Camera-type eye (tissue), 1 donor: ENCODE data around the gene PGRMC1. TPM values are rescaled to one million over a fixed set of nuclear protein-coding genes. Genes with fewer than 3 reads are reported as not detected.

ENCODE experiments used
- total RNA-seq: library from RNA; depleted of rRNA; stranded (reverse); fragments of >200 nt; gene quantifications from one replicate; pipeline ENCODE4 v1.2.3, GENCODE V29; 2014

The PGRMC1 gene
- 162 TPM for total RNA-seq

DNA sequence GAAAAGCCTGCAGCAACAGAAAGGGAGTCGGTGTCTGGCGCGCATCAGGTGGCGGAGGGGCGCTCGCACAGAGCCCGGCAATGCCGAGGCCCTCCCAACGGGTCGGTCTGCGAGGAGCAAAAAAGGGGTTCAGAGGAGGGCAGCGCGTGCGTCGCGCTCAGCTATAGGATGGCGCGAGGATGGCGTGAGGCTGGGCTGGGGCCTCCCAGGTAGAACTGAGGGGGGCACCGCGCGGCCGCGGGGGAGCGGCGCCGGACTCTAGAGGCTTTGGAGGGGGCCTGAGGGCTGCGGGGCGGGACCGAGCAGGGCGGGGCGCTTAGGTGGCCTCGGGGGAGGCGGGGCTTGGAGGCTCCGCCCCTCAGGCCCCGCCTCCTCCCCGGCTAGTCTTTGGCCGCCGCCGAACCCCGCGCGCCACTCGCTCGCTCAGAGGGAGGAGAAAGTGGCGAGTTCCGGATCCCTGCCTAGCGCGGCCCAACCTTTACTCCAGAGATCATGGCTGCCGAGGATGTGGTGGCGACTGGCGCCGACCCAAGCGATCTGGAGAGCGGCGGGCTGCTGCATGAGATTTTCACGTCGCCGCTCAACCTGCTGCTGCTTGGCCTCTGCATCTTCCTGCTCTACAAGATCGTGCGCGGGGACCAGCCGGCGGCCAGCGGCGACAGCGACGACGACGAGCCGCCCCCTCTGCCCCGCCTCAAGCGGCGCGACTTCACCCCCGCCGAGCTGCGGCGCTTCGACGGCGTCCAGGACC lies at the start of gene PGRMC1:
TSS of gene PGRMC1 (plus strand) at position 414 of the 751 bp plus-strand sequence. CDS start at position 493, 79 bp downstream.

Other genes with a start within 250 kb of the PGRMC1 start
- not detected for gene CT47C1, start 163.3 kb upstream of the PGRMC1 start, total RNA-seq
- 0.33 TPM for gene KIAA1210, start 108.5 kb upstream of the PGRMC1 start, total RNA-seq
- gene SLC25A43, start 163.1 kb downstream of the PGRMC1 start, total RNA-seq, result 7.0 TPM
- gene SLC25A5, start 232.2 kb downstream of the PGRMC1 start, total RNA-seq, result 109 TPM